Suprapubic skin (tissue), 3 donors: Measurements from ENCODE around the gene RANGRF.

ENCODE experiments used
- CTCF ChIP-seq, 2 donors: fragments of 200-600 bp in 1 of 2; fragments of 450-650 bp in 1 of 2; sonication (generic) in 1 of 2; IDR thresholded peaks; one replicate each; pipeline ENCODE4 v1.5.1; 2016 to 2019; ENCODE audit warnings: antibody characterized with exemption in 2 of 2, mild to moderate bottlenecking in 1 of 2, moderate library complexity in 1 of 2
- POLR2AphosphoS5 ChIP-seq, 3 donors: sonication (generic); formaldehyde crosslinking; IDR thresholded peaks; one replicate each; pipeline ENCODE4 v1.6.1; 2017; ENCODE audit warnings: antibody characterized with exemption in 3 of 3

DNA sequence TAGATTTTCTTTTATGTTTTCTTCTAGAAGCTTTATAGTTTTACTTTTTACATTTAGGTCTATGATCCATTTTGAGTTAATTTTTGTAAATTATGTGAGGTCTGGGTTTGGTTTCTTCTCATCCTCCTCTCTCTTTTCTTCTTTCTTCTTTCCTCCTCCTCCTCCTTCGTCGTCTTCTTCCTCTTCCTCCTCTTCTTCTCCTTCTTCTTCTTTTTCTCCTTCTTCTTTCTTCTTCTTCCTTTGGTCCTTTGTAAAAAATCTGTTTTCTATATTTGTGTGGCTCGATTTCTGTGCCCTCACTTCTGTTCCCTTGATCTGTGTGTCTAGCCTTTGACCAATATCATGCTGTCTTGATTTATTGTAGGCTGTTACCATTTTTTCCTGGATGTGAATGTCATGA, 11.8 kb downstream of the RANGRF start:
- no peak for TF ChIP-seq POLR2AphosphoS5 (IDR thresholded peaks at IDR 0.05)
- no peak for TF ChIP-seq CTCF (IDR thresholded peaks at IDR 0.05)
